Effector memory CD4-positive, alpha-beta T cell (primary cell): ENCODE measurements around the gene FETUB.

Source experiments
- DNase-seq, 3 donors: peaks; one replicate each; pipeline ENCODE4 v3.0.0-alpha.2; 2020
- H3K27ac ChIP-seq: 2 replicates; pipeline ENCODE4 v1.7.0; 2013; ENCODE audit warnings: mild to moderate bottlenecking, low read length, moderate library complexity; ENCODE audit not compliant: insufficient read depth, poor library complexity, severe bottlenecking
- H3K27me3 ChIP-seq: replicated peaks from 2 replicates; pipeline ENCODE4 v1.7.0; 2013; ENCODE audit warnings: mild to moderate bottlenecking, low read length; ENCODE audit not compliant: insufficient read depth, control insufficient read depth, poor library complexity, severe bottlenecking
- H3K36me3 ChIP-seq: 2 replicates; pipeline ENCODE4 v1.7.0; 2013; ENCODE audit warnings: mild to moderate bottlenecking, low read length, moderate library complexity; ENCODE audit not compliant: control insufficient read depth, insufficient read depth
- H3K4me1 ChIP-seq: 2 replicates; pipeline ENCODE4 v1.7.0; 2013; ENCODE audit warnings: low read length, mild to moderate bottlenecking; ENCODE audit not compliant: control insufficient read depth, insufficient read depth, poor library complexity, severe bottlenecking
- H3K4me3 ChIP-seq: 2 replicates; pipeline ENCODE4 v1.7.0; 2013; ENCODE audit warnings: low read length, low read depth, mild to moderate bottlenecking; ENCODE audit not compliant: insufficient read depth, poor library complexity, severe bottlenecking
- H3K9me3 ChIP-seq: 2 replicates; pipeline ENCODE4 v1.7.0; 2013; ENCODE audit warnings: mild to moderate bottlenecking, low read length, moderate library complexity; ENCODE audit not compliant: control insufficient read depth
- total RNA-seq, 3 donors: gene quantifications; one replicate each; lab custom pipeline; 2026; lab: John Stamatoyannopoulos, UW

FETUB gene
- 0 reads per million in 3 donors for total RNA-seq

- no peak for DNase-seq
- H3K4me1 ChIP-seq: no peaks in the 10 kb centered on the region
- no peaks in the 10 kb centered on the region for H3K9me3 ChIP-seq
- H3K27me3 ChIP-seq: no peaks in the 10 kb centered on the region
- H3K27ac ChIP-seq: no peak within 1 kb of the TSS
- no peaks in the 10 kb centered on the region for H3K36me3 ChIP-seq
- H3K4me3 ChIP-seq: no peak within 1 kb of the TSS
Observed at GRCh38 chr3:186639778-186640472, at the start of gene FETUB. FETUB (plus strand) TSS chr3:186640399; CDS start chr3:186640461, 62 bp downstream.

- no peaks in the 10 kb centered on the region for H3K9me3 ChIP-seq
- H3K4me1 ChIP-seq: no peaks in the 10 kb centered on the region
- no peak overlapping the region for H3K4me3 ChIP-seq
- DNase-seq: no peak
- peaks cover 6% of the 10 kb centered on the region for H3K36me3 ChIP-seq
- no peak overlapping the region for H3K27ac ChIP-seq
- no peaks in the 10 kb centered on the region for H3K27me3 ChIP-seq
Observed at GRCh38 chr3:186590580-186591295, 49.5 kb upstream of the FETUB start.

GRCh38 chr3:186592682-186593081, 47.5 kb upstream of the FETUB start:
- Histone ChIP-seq H3K27me3 (no peaks in the 10 kb centered on the region), H3K36me3 (no peaks in the 10 kb centered on the region), H3K4me3 (no peak overlapping the region), H3K27ac (no peak overlapping the region), H3K9me3 (no peaks in the 10 kb centered on the region), H3K4me1 (no peaks in the 10 kb centered on the region)
- DNase-seq: no peak

- no peaks in the 10 kb centered on the region for H3K36me3 ChIP-seq
- H3K4me1 ChIP-seq: no peaks in the 10 kb centered on the region
- no peak overlapping the region for H3K27ac ChIP-seq
- H3K9me3 ChIP-seq: no peaks in the 10 kb centered on the region
- H3K4me3 ChIP-seq: no peak overlapping the region
- H3K27me3 ChIP-seq: no peaks in the 10 kb centered on the region
- no peak for DNase-seq
Observed at GRCh38 chr3:186593862-186594261, 46.3 kb upstream of the FETUB start.

- no peaks in the 10 kb centered on the region for H3K36me3 ChIP-seq
- no peak for DNase-seq
Observed at GRCh38 chr3:186594591-186595113, 45.5 kb upstream of the FETUB start.

GRCh38 chr3:186596568-186597287, 43.5 kb upstream of the FETUB start:
- H3K9me3 ChIP-seq: no peaks in the 10 kb centered on the region
- H3K4me1 ChIP-seq: no peaks in the 10 kb centered on the region
- no peak overlapping the region for H3K4me3 ChIP-seq
- no peaks in the 10 kb centered on the region for H3K27me3 ChIP-seq
- no peaks in the 10 kb centered on the region for H3K36me3 ChIP-seq
- DNase-seq: no peak
- no peak overlapping the region for H3K27ac ChIP-seq

More at GRCh38 chr3:186594591-186595113, 45.5 kb upstream of the FETUB start:
- Histone ChIP-seq H3K27ac (no peak overlapping the region), H3K4me3 (no peak overlapping the region), H3K9me3 (no peaks in the 10 kb centered on the region), H3K4me1 (no peaks in the 10 kb centered on the region), H3K27me3 (no peaks in the 10 kb centered on the region)

GRCh38 chr3:186598108-186598784, 42.0 kb upstream of the FETUB start:
- no peaks in the 10 kb centered on the region for H3K36me3 ChIP-seq
- no peak overlapping the region for H3K4me3 ChIP-seq
- no peaks in the 10 kb centered on the region for H3K4me1 ChIP-seq
- no peaks in the 10 kb centered on the region for H3K27me3 ChIP-seq
- H3K9me3 ChIP-seq: no peaks in the 10 kb centered on the region
- DNase-seq: no peak
- no peak overlapping the region for H3K27ac ChIP-seq

- Histone ChIP-seq H3K9me3 (no peaks in the 10 kb centered on the region), H3K36me3 (no peaks in the 10 kb centered on the region), H3K27ac (no peak overlapping the region), H3K4me3 (no peak overlapping the region), H3K4me1 (no peaks in the 10 kb centered on the region), H3K27me3 (no peaks in the 10 kb centered on the region)
- no peak for DNase-seq
Observed at GRCh38 chr3:186598794-186599141, 41.4 kb upstream of the FETUB start.

- H3K9me3 ChIP-seq: no peaks in the 10 kb centered on the region
- no peak overlapping the region for H3K4me3 ChIP-seq
- H3K4me1 ChIP-seq: no peaks in the 10 kb centered on the region
- no peak overlapping the region for H3K27ac ChIP-seq
- no peaks in the 10 kb centered on the region for H3K36me3 ChIP-seq
- no peaks in the 10 kb centered on the region for H3K27me3 ChIP-seq
- DNase-seq: no peak
Observed at GRCh38 chr3:186599142-186599784, 40.9 kb upstream of the FETUB start.
